Astrocyte (in vitro differentiated cells and primary cell): ENCODE data around the gene PBXIP1. TPM values are rescaled to one million over a fixed set of nuclear protein-coding genes. Genes with fewer than 3 reads are reported as not detected.

ENCODE experiments used
- DNase-seq: peaks from one replicate; pipeline ENCODE4 v3.0.0-alpha.2; 2010; ENCODE audit warnings: low read depth
- FAIRE-seq: peaks from 2 replicates; lab custom pipeline; 2011; peaks lifted over from hg19 to GRCh38; lab: Jason Lieb, UNC
- H2AFZ ChIP-seq: 2 replicates; pipeline ENCODE4 v1.6.0; 2012; ENCODE audit warnings: low read depth, low read length, inconsistent platforms
- H3K27ac ChIP-seq: 2 replicates; pipeline ENCODE4 v1.5.1; 2011; ENCODE audit warnings: low read depth, low read length, inconsistent platforms
- H3K27me3 ChIP-seq: 2 replicates; pipeline ENCODE4 v1.6.0; 2011; ENCODE audit warnings: low read length, inconsistent platforms; ENCODE audit not compliant: insufficient read depth
- H3K36me3 ChIP-seq: 2 replicates; pipeline ENCODE4 v1.5.1; 2011; ENCODE audit warnings: low read length, inconsistent platforms; ENCODE audit not compliant: insufficient read depth
- H3K4me1 ChIP-seq: 2 replicates; pipeline ENCODE4 v1.5.1; 2011; ENCODE audit warnings: low read length, inconsistent platforms; ENCODE audit not compliant: insufficient read depth
- H3K4me2 ChIP-seq: 2 replicates; pipeline ENCODE4 v1.6.0; 2012; ENCODE audit warnings: low read length, inconsistent platforms
- H3K4me3 ChIP-seq: 2 replicates; pipeline ENCODE4 v1.5.1; 2011; ENCODE audit warnings: low read depth, mild to moderate bottlenecking, low read length, inconsistent platforms; ENCODE audit not compliant: insufficient read depth
- H3K79me2 ChIP-seq: 2 replicates; pipeline ENCODE4 v1.6.0; 2012; ENCODE audit warnings: mild to moderate bottlenecking, low read length, inconsistent platforms; ENCODE audit not compliant: insufficient read depth
- H3K9ac ChIP-seq: 2 replicates; pipeline ENCODE4 v1.6.0; 2012; ENCODE audit warnings: mild to moderate bottlenecking, low read length, inconsistent platforms
- H3K9me3 ChIP-seq: 2 replicates; pipeline ENCODE4 v1.5.1; 2012; ENCODE audit warnings: low read depth, mild to moderate bottlenecking, low read length, inconsistent platforms; ENCODE audit not compliant: insufficient read depth
- H4K20me1 ChIP-seq: 2 replicates; pipeline ENCODE4 v1.6.0; 2012; ENCODE audit warnings: low read length, inconsistent platforms; ENCODE audit not compliant: insufficient read depth
- H3K27ac Mint-ChIP-seq: one replicate; pipeline ENCODE4 v1.8.0; 2021; ENCODE audit warnings: mild to moderate bottlenecking, mixed read lengths; ENCODE audit not compliant: unreplicated experiment
- H3K27me3 Mint-ChIP-seq: one replicate; pipeline ENCODE4 v1.8.0; 2021; ENCODE audit warnings: low read depth, mixed read lengths; ENCODE audit not compliant: unreplicated experiment
- H3K36me3 Mint-ChIP-seq: one replicate; pipeline ENCODE4 v1.8.0; 2021; ENCODE audit warnings: low read depth, mixed read lengths; ENCODE audit not compliant: unreplicated experiment
- H3K4me1 Mint-ChIP-seq: one replicate; pipeline ENCODE4 v1.8.0; 2021; ENCODE audit warnings: low read depth, mixed read lengths; ENCODE audit not compliant: unreplicated experiment
- H3K4me3 Mint-ChIP-seq: one replicate; pipeline ENCODE4 v1.8.0; 2021; ENCODE audit warnings: mild to moderate bottlenecking, moderate library complexity, mixed read lengths; ENCODE audit not compliant: unreplicated experiment
- H3K9me3 Mint-ChIP-seq: one replicate; pipeline ENCODE4 v1.8.0; 2021; ENCODE audit warnings: mild to moderate bottlenecking, mixed read lengths; ENCODE audit not compliant: unreplicated experiment
- CTCF ChIP-seq: IDR thresholded peaks from 2 replicates; pipeline ENCODE4 v1.5.1; 2011; ENCODE audit warnings: low read depth, mild to moderate bottlenecking, inconsistent platforms, low read length, moderate library complexity; ENCODE audit not compliant: insufficient read depth
- EZH2 ChIP-seq: IDR thresholded peaks from 2 replicates; pipeline ENCODE4 v1.6.1; 2012; ENCODE audit warnings: mild to moderate bottlenecking, low read length, inconsistent platforms; ENCODE audit not compliant: insufficient read depth
- total RNA-seq: library from RNA; stranded (reverse); gene quantifications from 2 replicates; pipeline ENCODE4 v1.2.1, GENCODE V29; 2021

The PBXIP1 gene
- total RNA-seq, 1 donor from 2014 or later, result 89.2 TPM

GRCh38 chr1:154994269-154994587 is 38.3 kb upstream of the PBXIP1 start:
- DNase-seq (no peak), FAIRE-seq (no peak)
- Mint-ChIP-seq H3K36me3 (peaks cover 4% of the 10 kb centered on the region), H3K9me3 (no peaks in the 10 kb centered on the region), H3K4me1 (peaks cover 26% of the 10 kb centered on the region), H3K4me3 (no peak overlapping the region), H3K27ac (peak overlapping the region; percentile 84), H3K27me3 (no peaks in the 10 kb centered on the region)
- no peak overlapping the region for H2AFZ ChIP-seq
- peaks cover 4% of the 10 kb centered on the region for H3K36me3 ChIP-seq
- no peak overlapping the region for H3K4me2 ChIP-seq
- H3K27ac ChIP-seq, result no peak overlapping the region
- peaks cover 12% of the 10 kb centered on the region for H4K20me1 ChIP-seq
- no peaks in the 10 kb centered on the region for H3K27me3 ChIP-seq
- H3K9me3 ChIP-seq, result no peaks in the 10 kb centered on the region
- TF ChIP-seq CTCF, result no peak
- no peak for TF ChIP-seq EZH2
- H3K9ac ChIP-seq, result no peak overlapping the region
- no peak overlapping the region for H3K4me3 ChIP-seq
- peaks cover 7% of the 10 kb centered on the region for H3K4me1 ChIP-seq
- peaks cover 9% of the 10 kb centered on the region for H3K79me2 ChIP-seq

GRCh38 chr1:154993572-154994268 is 37.8 kb upstream of the PBXIP1 start, which contains the start of gene LENEP:
Gene LENEP, plus strand, starts transcription at chr1:154993586. Its CDS starts 22 bp downstream, at chr1:154993608.
- H3K27me3 ChIP-seq, result no peaks in the 10 kb centered on the region
- H3K9me3 ChIP-seq, result no peaks in the 10 kb centered on the region
- no peak within 1 kb of the TSS for H3K27ac ChIP-seq
- H3K4me1 Mint-ChIP-seq, result peaks cover 22% of the 10 kb centered on the region
- peaks cover 8% of the 10 kb centered on the region for H3K36me3 Mint-ChIP-seq
- peak within 1 kb of the TSS; percentile 8 for H3K9ac ChIP-seq
- no peak within 1 kb of the TSS for H3K4me3 Mint-ChIP-seq
- H3K4me3 ChIP-seq, result no peak within 1 kb of the TSS
- FAIRE-seq, result no peak
- peaks cover 7% of the 10 kb centered on the region for H3K4me1 ChIP-seq
- H3K79me2 ChIP-seq, result peaks cover 14% of the 10 kb centered on the region
- peak within 1 kb of the TSS; percentile 84 for H3K27ac Mint-ChIP-seq
- no peak within 1 kb of the TSS for H2AFZ ChIP-seq
- H3K36me3 ChIP-seq, result peaks cover 8% of the 10 kb centered on the region
- TF ChIP-seq CTCF (no peak), EZH2 (no peak)
- no peaks in the 10 kb centered on the region for H3K27me3 Mint-ChIP-seq
- H3K9me3 Mint-ChIP-seq, result no peaks in the 10 kb centered on the region
- no peak within 1 kb of the TSS for H3K4me2 ChIP-seq
- peaks cover 17% of the 10 kb centered on the region for H4K20me1 ChIP-seq
- DNase-seq, result no peak
